WI38 (cell line): ENCODE results near the gene PIK3R3.

Source experiments
- H3K4me3 ChIP-seq: 2 replicates; pipeline ENCODE4 v1.5.1; 2011; ENCODE audit warnings: low read depth, mild to moderate bottlenecking, control low read depth, low read length
- CTCF ChIP-seq: IDR thresholded peaks from 2 replicates; pipeline ENCODE4 v1.5.1; 2012; ENCODE audit warnings: low read depth, mild to moderate bottlenecking, control low read depth, low read length

PIK3R3 gene

GRCh38 chr1:46030876-46031660 is 101.4 kb downstream of the PIK3R3 start:
- no peak for TF ChIP-seq CTCF

GRCh38 chr1:46030074-46030870 is 102.2 kb downstream of the PIK3R3 start:
- TF ChIP-seq CTCF: no peak
- no peak overlapping the region for H3K4me3 ChIP-seq

More at GRCh38 chr1:46030876-46031660, 101.4 kb downstream of the PIK3R3 start:
- no peak overlapping the region for H3K4me3 ChIP-seq

GRCh38 chr1:46027788-46028573 is 104.4 kb downstream of the PIK3R3 start:
- no peak overlapping the region for H3K4me3 ChIP-seq
- TF ChIP-seq CTCF: no peak

GRCh38 chr1:46026531-46026930 is 105.9 kb downstream of the PIK3R3 start:
- H3K4me3 ChIP-seq: no peak overlapping the region
- no peak for TF ChIP-seq CTCF

- no peak for TF ChIP-seq CTCF
Observed at GRCh38 chr1:46021046-46021996, 111.1 kb downstream of the PIK3R3 start.

GRCh38 chr1:46020010-46020409 is 112.4 kb downstream of the PIK3R3 start:
- TF ChIP-seq CTCF: no peak
- H3K4me3 ChIP-seq: no peak overlapping the region

More at GRCh38 chr1:46021046-46021996, 111.1 kb downstream of the PIK3R3 start:
- H3K4me3 ChIP-seq: no peak overlapping the region
